BLaER1 treated with 17β-estradiol and CSF1 and Interleukin-3, amounts not matched to agents 10 nM and 100 nM (cell line): ENCODE measurements around the gene PODNL1.

Experiments
- H3K27ac ChIP-seq, 11 experiments: shearing (Covaris generic); formaldehyde crosslinking; 2 replicates each; pipeline ENCODE4 v1.8.1; 2022
- H3K27me3 ChIP-seq, 11 experiments: shearing (Covaris generic); formaldehyde crosslinking; 2 replicates each; pipeline ENCODE4 v1.8.1; 2022
- H3K36me3 ChIP-seq, 11 experiments: shearing (Covaris generic); formaldehyde crosslinking; 2 replicates each; pipeline ENCODE4 v1.8.1; 2022
- H3K4me1 ChIP-seq, 10 experiments: shearing (Covaris generic); formaldehyde crosslinking; 2 replicates each; pipeline ENCODE4 v1.8.1; 2022
- H3K4me2 ChIP-seq, 11 experiments: shearing (Covaris generic); formaldehyde crosslinking; 2 replicates each; pipeline ENCODE4 v1.8.1; 2022
- H3K4me3 ChIP-seq, 10 experiments: shearing (Covaris generic); formaldehyde crosslinking; 2 replicates each; pipeline ENCODE4 v1.8.1; 2022
- H3K9ac ChIP-seq, 11 experiments: shearing (Covaris generic); formaldehyde crosslinking; 2 replicates each; pipeline ENCODE4 v1.8.1; 2022
- H3K9me3 ChIP-seq, 11 experiments: shearing (Covaris generic); formaldehyde crosslinking; replicated peaks in 1 of 11; 2 replicates each; pipeline ENCODE4 v1.8.1; 2022
- H4K20me1 ChIP-seq, 11 experiments: shearing (Covaris generic); formaldehyde crosslinking; 2 replicates each; pipeline ENCODE4 v1.8.1; 2022
- Cebpa-rat ChIP-seq, 11 experiments: shearing (Covaris generic); IDR thresholded peaks; 2 replicates each; pipeline ENCODE4 v1.8.1; 2022

Gene PODNL1

DNA sequence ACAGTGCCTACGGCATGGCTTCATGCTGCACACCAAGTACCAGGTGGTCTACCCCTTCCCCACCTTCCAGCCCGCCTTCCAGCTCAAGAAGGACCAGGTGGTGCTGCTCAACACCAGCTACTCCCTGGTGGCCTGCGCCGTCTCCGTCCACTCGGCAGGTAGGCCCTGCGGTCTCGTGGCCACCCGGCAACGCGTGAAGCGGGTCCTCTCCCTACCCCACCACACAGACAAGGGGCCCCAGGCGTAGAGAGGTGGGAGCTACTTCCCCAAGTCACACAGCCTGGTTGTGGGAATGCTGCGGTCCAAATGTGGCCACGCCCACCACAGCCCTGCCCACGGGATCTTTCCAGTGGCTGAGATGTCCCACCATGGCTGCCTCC is 18.1 kb upstream of the PODNL1 start:
- Histone ChIP-seq H3K4me1 (peaks cover 11 to 20% (median 18%) of the 10 kb centered on the region in 10 experiments), H3K4me2 (no peak overlapping the region), H3K36me3 (peaks cover 68 to 76% (median 73%) of the 10 kb centered on the region in 11 experiments), H4K20me1 (peaks cover 0 to 80% (median 45%) of the 10 kb centered on the region in 11 experiments; a peak in 19 of 22 replicates), H3K4me3 (no peak overlapping the region), H3K27me3 (no peaks in the 10 kb centered on the region), H3K9me3 (no peaks in the 10 kb centered on the region), H3K27ac (no peak overlapping the region), H3K9ac (peak overlapping the region in 1 of 11 experiments; percentile 20; a peak in 1 of 22 replicates)
- no peak for TF ChIP-seq Cebpa-rat (IDR thresholded peaks at IDR 0.05)

DNA sequence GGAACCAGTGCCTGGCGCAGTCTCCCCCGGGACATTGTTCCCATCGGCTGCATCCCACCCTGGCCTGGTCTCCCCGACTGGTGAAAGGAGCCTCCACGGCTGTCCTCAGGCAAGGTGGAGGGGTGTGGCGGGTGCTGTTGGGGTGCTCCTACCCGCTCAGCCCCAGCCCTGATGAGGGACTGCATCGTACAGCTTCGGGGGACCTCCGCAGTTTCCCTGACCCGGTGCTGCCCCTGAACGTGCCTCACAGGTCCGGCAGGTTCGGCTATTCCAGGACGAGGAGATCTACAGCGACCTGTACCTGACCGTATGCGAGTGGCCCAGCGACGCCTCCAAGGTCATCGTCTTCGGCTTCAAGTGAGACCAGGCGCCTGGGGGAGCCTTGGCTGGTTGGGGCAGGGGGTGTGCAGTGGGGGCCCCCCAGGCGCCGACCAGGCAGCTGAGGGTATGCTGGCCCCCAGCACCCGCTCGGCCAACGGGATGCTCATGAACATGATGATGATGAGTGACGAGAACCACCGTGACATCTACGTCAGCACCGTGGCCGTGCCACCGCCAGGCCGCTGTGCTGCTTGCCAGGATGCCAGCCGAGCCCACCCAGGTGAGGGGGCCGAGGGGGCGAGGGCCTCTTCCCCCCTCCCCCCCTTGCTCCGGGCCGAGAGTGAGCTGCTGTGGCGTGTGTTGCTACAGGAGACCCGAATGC is 17.6 kb upstream of the PODNL1 start:
- no peaks in the 10 kb centered on the region for H3K27me3 ChIP-seq
- no peak overlapping the region for H3K4me3 ChIP-seq
- H3K4me1 ChIP-seq, result peaks cover 11 to 21% (median 20%) of the 10 kb centered on the region in 10 experiments
- no peaks in the 10 kb centered on the region for H3K9me3 ChIP-seq
- no peak overlapping the region for H3K27ac ChIP-seq
- peaks cover 0 to 78% (median 44%) of the 10 kb centered on the region in 11 experiments; a peak in 19 of 22 replicates for H4K20me1 ChIP-seq
- TF ChIP-seq Cebpa-rat (IDR thresholded peaks at IDR 0.05), result no peak
- H3K36me3 ChIP-seq, result peaks cover 65 to 72% (median 70%) of the 10 kb centered on the region in 11 experiments
- no peak overlapping the region for H3K9ac ChIP-seq
- H3K4me2 ChIP-seq, result no peak overlapping the region

DNA sequence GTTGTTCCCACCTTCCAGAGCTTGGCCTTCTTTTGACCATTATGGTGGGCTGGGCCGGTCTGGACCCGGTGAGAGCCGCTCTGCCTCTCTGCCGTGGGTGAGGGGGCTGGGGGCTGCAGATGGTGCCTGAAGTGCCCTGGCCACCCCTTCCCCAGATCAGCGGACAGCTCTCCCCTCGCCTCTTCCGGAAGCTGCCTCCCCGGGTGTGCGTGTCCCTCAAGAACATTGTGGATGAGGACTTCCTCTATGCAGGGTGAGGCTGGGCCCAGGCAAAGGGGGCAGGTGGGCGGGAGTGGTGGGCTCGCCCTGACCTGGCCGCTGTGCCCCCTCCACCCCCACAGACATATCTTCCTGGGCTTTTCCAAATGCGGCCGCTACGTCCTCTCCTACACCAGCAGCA is 16.0 kb upstream of the PODNL1 start:
- no peak for TF ChIP-seq Cebpa-rat (IDR thresholded peaks at IDR 0.05)
- Histone ChIP-seq H3K9me3 (no peaks in the 10 kb centered on the region), H3K36me3 (peaks cover 50 to 56% (median 53%) of the 10 kb centered on the region in 11 experiments), H3K4me1 (peaks cover 11 to 21% (median 20%) of the 10 kb centered on the region in 10 experiments), H3K9ac (peak overlapping the region in 10 of 11 experiments; percentile 80 to 93 (median 88); a peak in 15 of 22 replicates), H3K27me3 (no peaks in the 10 kb centered on the region), H3K4me3 (peak overlapping the region in 4 of 10 experiments; percentile 69 to 88 (median 84); a peak in 5 of 20 replicates), H3K4me2 (peak overlapping the region; percentile 84 to 98 (median 96)), H3K27ac (peak overlapping the region in 4 of 11 experiments; percentile 69 to 94 (median 70); a peak in 4 of 22 replicates), H4K20me1 (peaks cover 0 to 62% (median 38%) of the 10 kb centered on the region in 11 experiments; a peak in 19 of 22 replicates)

DNA sequence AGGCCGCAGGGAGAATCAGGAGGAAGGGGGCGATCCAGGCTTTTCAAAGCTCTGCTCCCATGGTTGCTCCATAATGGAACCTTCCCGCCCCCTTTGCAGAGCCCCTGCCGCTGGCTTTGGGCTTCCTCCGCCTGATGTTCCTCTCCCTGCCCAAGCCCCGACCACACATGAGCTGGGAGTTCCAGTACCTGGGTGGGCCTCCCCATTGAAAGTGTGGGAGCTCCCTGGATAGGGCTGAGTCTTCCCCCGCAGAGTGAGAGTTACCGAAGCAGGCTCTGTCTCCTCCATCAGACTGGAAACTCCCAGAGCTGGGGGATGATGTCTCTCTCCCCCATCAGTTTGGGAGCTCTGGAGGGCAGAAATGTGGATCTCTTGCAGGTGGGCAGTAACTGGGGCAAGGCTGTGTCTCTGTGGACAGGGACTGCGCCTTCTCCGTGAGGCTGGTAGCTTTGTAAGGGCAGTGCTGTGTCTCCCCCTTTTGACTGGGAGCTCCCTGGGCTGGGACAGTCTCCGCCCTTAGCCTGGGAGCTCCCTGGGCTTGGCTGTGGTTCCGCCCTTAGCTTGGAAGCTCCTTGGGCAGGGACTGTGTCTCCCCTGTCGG is 14.8 kb upstream of the PODNL1 start:
- H3K4me3 ChIP-seq, result peak overlapping the region; percentile 69 to 88 (median 80)
- peaks cover 0 to 53% (median 33%) of the 10 kb centered on the region in 11 experiments; a peak in 19 of 22 replicates for H4K20me1 ChIP-seq
- peak overlapping the region; percentile 1 to 94 (median 66); a peak in 20 of 22 replicates for H3K27ac ChIP-seq
- peak overlapping the region; percentile 73 to 93 (median 86) for H3K9ac ChIP-seq
- no peaks in the 10 kb centered on the region for H3K27me3 ChIP-seq
- no peak for TF ChIP-seq Cebpa-rat (IDR thresholded peaks at IDR 0.05)
- peaks cover 38 to 45% (median 42%) of the 10 kb centered on the region in 11 experiments for H3K36me3 ChIP-seq
- peak overlapping the region; percentile 84 to 98 (median 96) for H3K4me2 ChIP-seq
- H3K4me1 ChIP-seq, result peaks cover 11 to 21% (median 20%) of the 10 kb centered on the region in 10 experiments
- no peaks in the 10 kb centered on the region for H3K9me3 ChIP-seq

DNA sequence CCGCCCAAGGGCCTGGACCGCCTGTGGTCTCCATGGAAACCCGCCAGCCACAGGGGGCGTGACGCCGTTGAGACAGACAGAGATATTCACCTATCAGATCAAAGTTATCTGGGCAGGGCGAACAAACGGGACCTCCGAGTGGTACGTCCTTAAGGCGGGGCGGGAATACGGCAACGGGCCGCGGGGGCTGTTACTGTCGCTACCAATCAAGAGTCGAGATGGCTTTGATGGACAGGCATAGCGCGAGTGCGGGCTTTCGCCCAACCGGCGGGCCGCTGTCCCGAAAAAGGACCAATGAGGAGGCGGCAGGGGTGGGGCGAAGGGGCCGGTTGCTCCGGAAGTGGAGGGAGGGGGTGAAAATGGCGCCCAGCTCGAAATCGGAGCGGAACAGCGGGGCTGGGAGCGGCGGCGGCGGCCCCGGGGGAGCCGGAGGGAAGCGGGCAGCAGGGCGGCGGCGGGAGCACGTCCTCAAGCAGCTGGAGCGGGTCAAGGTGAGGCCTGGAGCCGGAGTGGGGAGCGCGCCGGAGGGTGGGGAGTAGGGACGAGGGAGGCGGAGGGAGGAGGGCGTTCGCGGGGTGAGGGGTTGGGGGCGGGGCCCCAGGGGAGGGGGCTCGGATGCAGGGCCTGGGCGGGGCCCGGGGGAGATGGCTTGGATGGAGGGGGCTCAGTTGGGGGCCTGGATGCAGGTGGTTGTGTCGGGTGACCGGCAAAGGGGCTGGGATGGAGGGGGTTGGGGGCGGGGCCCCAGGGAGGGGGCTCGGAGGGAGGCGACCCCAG is 14.1 kb upstream of the PODNL1 start, which contains the start of gene DCAF15:
DCAF15 (plus strand) TSS at position 356 of the 777 bp plus-strand sequence; CDS start at position 360, 4 bp downstream.
- H3K27me3 ChIP-seq, result no peaks in the 10 kb centered on the region
- peaks cover 31 to 38% (median 35%) of the 10 kb centered on the region in 11 experiments for H3K36me3 ChIP-seq

DNA sequence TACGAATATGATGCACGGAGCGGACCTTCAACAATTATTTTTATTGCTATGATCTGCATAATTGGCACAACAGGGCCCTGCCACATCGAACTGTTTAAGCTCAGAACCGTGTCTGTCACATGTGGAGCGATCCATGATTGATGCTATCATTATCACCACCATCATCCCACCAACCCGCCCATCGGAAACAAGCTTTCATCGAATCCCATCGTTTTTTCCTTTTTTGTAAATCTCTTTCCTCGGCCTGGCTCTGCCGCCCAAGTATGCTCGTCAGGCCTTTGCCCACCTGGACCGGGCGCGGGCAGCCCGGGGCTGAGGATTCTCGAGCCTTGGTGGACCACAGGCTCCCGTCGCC is 13.6 kb upstream of the PODNL1 start:
- Histone ChIP-seq H3K9ac (peak overlapping the region in 9 of 11 experiments; percentile 25 to 60 (median 44); a peak in 11 of 22 replicates), H3K27ac (peak overlapping the region in 1 of 11 experiments; percentile 46; a peak in 1 of 22 replicates)
- no peak for TF ChIP-seq Cebpa-rat (IDR thresholded peaks at IDR 0.05)

More for the DNA sequence above, 14.1 kb upstream of the PODNL1 start, which contains the start of gene DCAF15:
- peak within 1 kb of the TSS; percentile 69 to 88 (median 80) for H3K4me3 ChIP-seq
- H3K4me1 ChIP-seq, result peaks cover 11 to 21% (median 20%) of the 10 kb centered on the region in 10 experiments
- peak within 1 kb of the TSS; percentile 83 to 94 (median 90) for H3K27ac ChIP-seq
- H3K9ac ChIP-seq, result peak within 1 kb of the TSS; percentile 85 to 93 (median 90)
- H3K9me3 ChIP-seq, result no peaks in the 10 kb centered on the region
- peak within 1 kb of the TSS; percentile 84 to 98 (median 96) for H3K4me2 ChIP-seq
- TF ChIP-seq Cebpa-rat (IDR thresholded peaks at IDR 0.05), result no peak
- peaks cover 0 to 46% (median 28%) of the 10 kb centered on the region in 11 experiments; a peak in 18 of 22 replicates for H4K20me1 ChIP-seq

DNA sequence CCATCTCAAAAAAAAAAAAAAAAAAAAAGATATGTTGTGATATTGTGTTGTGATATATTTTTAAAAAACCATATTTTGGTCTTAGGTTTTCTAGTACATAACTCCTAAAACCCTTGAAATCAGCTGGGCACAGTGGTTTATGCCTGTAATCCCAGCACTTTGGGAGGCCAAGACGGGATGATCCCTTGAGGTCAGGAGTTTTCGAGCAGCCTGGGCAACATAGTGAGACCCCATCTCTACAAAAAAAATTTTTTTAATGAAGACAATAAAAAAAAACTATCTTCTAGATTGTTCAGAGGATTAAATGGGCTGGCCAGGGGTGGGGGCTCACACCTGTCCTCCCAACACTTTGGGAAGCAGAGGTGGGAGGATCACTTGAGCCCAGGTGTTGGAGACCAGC is 12.8 kb upstream of the PODNL1 start:
- no peak overlapping the region for H3K4me3 ChIP-seq
- peak overlapping the region in 2 of 11 experiments; percentile 62 to 73; a peak in 1 of 22 replicates for H3K4me2 ChIP-seq
- no peak overlapping the region for H3K27ac ChIP-seq
- H4K20me1 ChIP-seq, result peaks cover 0 to 33% (median 22%) of the 10 kb centered on the region in 11 experiments; a peak in 18 of 22 replicates
- no peaks in the 10 kb centered on the region for H3K27me3 ChIP-seq
- peaks cover 18 to 25% (median 22%) of the 10 kb centered on the region in 11 experiments for H3K36me3 ChIP-seq
- no peak for TF ChIP-seq Cebpa-rat (IDR thresholded peaks at IDR 0.05)
- H3K4me1 ChIP-seq, result peaks cover 11 to 25% (median 22%) of the 10 kb centered on the region in 10 experiments
- no peak overlapping the region for H3K9ac ChIP-seq
- H3K9me3 ChIP-seq, result no peaks in the 10 kb centered on the region

More for the DNA sequence above, 13.6 kb upstream of the PODNL1 start:
- peak overlapping the region; percentile 58 to 79 (median 71) for H3K4me2 ChIP-seq
- peak overlapping the region; percentile 46 to 88 (median 70) for H3K4me3 ChIP-seq
- no peaks in the 10 kb centered on the region for H3K9me3 ChIP-seq
- peaks cover 0 to 40% (median 28%) of the 10 kb centered on the region in 11 experiments; a peak in 18 of 22 replicates for H4K20me1 ChIP-seq
- peaks cover 25 to 32% (median 29%) of the 10 kb centered on the region in 11 experiments for H3K36me3 ChIP-seq
- no peaks in the 10 kb centered on the region for H3K27me3 ChIP-seq
- peaks cover 11 to 21% (median 20%) of the 10 kb centered on the region in 10 experiments for H3K4me1 ChIP-seq

DNA sequence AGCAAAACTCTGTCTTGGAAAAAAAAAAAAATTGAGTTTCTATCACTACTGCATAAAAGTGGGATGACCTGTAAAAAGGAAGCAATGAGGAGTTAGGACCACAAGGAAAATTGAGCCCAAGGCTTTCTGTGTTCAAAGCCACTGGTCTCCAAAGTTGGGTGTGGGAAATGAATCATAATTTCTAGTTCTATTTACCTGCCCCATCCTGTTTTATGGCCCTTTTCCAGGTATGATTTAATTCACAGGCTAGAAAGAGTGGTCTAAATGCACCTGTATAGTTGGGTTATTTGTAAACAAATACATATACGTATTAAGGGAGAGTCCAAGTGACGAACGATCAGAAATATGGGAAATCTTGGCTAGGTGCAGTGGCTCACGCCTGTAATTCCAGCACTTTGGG is 8.2 kb upstream of the PODNL1 start:
- no peaks in the 10 kb centered on the region for H3K27me3 ChIP-seq
- TF ChIP-seq Cebpa-rat (IDR thresholded peaks at IDR 0.05), result no peak
- H3K9ac ChIP-seq, result no peak overlapping the region
- peaks cover 0 to 15% (median 12%) of the 10 kb centered on the region in 10 experiments; a peak in 16 of 20 replicates for H3K4me1 ChIP-seq
- no peaks in the 10 kb centered on the region for H3K36me3 ChIP-seq
- H3K9me3 ChIP-seq, result peaks cover 0 to 5% (median 0%) of the 10 kb centered on the region in 11 experiments; a peak in 2 of 22 replicates
- peak overlapping the region in 8 of 11 experiments; percentile 5 to 70 (median 46); a peak in 14 of 22 replicates for H3K4me2 ChIP-seq
- no peak overlapping the region for H3K4me3 ChIP-seq
- no peaks in the 10 kb centered on the region for H4K20me1 ChIP-seq
- H3K27ac ChIP-seq, result peak overlapping the region in 1 of 11 experiments; percentile 9; a peak in 1 of 22 replicates
